Measurements from ENCODE around the gene RACK1.

The RACK1 gene

GRCh38 chr5:181195249-181195761, 48.4 kb downstream of the RACK1 start:
- DNase-seq (ENCODE audit: low spot score) = no peak

- no peak for DNase-seq (ENCODE audit: low spot score)
Observed at GRCh38 chr5:181194489-181195248, 49.0 kb downstream of the RACK1 start.

- DNase-seq (ENCODE audit: low spot score) = no peak
Observed at GRCh38 chr5:181193656-181194055, 50.0 kb downstream of the RACK1 start.

GRCh38 chr5:181192337-181193046, 51.2 kb downstream of the RACK1 start:
- DNase-seq (ENCODE audit: low spot score) = peak; percentile 41

DNA sequence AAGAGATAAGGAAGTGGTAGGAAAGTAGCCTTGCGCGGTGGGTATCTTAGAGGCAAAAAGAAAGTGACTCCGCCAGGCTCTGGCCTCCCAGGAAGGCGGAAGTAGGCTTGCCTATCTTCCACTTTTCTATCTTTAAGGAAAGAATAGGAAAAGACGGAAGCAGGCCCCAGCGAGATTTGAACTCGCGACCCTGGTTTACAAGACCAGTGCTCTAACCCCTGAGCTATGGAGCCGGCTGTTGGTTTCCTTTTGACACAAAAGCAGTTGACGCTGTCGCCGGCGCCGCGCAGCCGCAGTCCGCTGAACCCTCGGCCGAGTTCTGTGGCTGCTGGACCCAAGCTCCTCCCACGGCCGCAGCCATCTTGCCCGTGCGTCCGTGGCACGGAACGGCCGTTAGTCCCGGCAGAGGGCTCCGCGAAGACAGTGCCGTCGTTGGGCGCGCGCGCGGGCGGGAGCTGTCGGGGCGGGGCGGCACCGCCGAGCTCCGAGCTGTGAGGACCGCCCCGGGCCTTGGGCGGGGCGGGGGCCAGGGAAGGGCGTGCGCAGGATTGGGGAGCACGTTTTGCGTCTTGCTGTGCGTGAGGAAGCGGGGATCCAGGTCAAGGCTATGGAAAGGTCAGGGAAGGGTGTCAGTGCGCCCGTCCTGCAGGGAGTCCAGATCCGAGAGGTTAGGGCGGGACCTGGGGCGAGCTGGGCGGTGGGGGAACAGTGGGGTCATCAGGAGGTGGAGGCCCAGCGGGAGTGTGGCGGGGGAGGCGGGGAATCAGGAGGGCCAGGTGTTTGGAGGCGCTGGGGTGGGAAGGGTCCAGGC, 52.0 kb downstream of the RACK1 start:
- DNase-seq (ENCODE audit: low spot score) = peak; percentile 92

- DNase-seq (ENCODE audit: low spot score) = peak; percentile 63
Observed at GRCh38 chr5:181190711-181191525, 52.8 kb downstream of the RACK1 start.

DNA sequence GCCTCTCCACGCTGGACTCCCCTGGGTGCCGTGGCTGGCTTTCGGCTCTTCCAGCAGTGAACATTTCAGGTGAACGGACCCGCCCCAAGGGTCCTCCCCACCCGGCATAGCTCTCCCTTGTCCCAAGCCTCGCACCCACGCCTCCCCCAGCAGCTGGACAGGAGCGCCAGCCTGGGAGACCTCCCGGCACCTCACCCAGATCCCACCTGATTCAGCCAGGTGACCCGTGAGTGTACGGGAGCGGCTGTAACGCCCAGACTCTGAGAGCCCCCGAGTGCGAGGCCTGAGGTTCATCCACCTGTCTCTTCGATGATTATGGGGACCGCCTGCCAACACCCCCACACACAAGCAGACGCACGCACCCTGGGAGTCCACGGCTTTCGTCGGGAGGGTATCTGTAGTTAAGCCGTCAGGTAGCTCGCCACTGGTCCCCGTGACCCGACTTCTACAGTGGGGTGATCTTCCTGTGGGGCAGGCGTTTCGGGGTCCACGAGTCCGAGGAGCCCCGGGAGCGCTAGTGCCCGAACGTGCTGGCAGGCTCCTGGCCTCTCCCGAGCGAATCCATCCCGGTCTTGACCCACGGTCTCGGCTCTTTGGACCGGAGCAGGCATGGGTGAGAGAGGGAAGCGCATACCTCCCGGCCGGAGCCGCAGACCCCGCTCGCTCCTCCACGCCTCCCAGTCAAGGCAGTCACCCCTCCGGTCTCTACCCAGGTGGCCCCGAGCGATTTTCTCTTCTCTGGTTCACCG, 53.6 kb downstream of the RACK1 start:
- DNase-seq (ENCODE audit: low spot score) = peak; percentile 34

DNA sequence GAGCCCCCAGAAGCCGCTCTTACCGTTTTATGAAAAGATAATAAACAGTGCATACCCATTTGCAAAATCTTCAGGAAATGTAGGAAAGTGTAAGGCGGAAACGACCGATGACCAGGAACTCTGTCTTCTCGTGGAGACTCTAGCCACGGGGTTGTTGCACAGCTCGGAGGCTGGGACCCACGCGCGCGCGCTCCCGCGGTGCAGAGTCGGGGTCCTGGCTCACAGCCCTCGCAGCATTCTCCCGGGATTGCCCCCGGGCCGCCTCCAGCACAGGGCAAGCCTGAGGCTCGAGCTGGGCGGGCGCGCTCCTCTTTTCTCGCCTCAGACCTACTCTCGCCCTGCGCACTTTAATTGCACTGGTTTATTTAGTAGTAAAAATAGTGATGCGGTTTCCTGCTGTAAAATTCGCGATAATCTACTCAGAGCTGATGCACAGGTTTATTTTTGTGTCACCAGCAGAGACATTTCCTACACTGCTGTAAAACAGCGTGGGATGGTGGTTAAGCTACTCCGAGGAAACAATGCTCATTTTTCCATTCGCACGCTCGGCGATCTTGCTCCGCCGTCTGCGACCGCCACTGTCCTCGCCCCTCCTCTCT, 54.2 kb downstream of the RACK1 start:
- peak; percentile 88 for DNase-seq (ENCODE audit: low spot score)

DNA sequence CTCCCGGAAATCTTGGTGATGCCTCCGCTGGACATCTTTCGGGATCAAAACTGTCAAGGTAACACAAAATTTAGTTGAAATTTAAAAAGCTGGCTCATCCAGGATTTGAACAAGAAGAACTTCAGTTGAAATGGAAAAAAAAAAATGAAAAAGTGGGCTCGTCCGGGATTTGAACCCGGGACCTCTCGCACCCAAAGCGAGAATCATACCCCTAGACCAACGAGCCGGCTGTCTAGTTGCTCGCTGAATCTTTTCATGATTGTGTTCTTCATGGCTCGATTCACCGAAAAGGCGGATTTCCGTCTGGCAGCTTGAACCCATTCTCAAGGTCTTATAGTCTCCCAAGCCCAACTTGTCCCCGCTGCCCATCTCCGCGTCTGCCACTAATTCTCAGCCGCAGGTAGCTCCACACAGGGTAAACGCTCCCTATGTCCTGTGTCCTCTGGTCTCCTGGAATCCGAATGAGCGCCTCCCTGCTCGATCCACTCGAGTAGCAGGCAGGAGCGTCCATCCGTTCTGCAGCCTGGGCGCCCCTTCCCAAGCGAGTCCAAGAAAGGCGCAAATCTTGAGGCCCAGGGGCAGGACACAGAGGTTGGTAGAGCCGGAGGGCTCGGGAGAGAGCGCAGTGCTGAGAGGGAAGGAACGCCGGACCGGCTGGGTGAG, 54.9 kb downstream of the RACK1 start:
- DNase-seq (ENCODE audit: low spot score) = peak; percentile 87

DNA sequence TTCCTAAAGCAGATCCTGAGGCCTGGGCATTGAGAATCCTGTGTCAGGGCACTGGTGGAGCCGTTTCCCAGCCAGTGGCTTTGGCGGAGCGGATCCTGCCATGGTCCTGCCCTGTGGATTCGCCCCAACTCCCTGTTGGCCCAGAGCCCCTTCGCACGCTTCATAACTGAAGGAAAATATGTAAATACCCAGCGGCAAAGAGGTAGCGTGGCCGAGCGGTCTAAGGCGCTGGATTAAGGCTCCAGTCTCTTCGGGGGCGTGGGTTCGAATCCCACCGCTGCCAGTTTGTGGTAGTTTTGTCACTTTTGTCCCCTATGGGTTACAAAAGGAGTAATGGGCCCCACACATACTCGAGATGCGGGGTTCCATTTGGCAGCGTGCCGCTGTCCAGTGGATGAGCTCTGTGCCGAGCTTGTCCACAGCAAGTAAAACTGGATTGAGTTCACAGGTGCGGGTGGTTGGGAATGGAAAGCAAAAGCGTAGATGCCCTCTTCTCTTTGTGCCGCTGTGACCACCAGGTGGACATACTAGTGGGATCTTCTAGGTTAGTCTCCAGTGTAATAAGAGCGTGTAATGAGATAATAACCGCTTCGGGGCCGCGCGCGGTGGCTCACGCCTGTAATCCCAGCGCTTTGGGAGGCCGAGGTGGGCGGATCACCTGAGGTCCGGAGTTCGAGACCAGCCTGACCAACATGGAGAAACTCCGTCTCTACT, 56.0 kb downstream of the RACK1 start:
- DNase-seq (ENCODE audit: low spot score) = peak; percentile 91

GRCh38 chr5:181186986-181187499, 56.7 kb downstream of the RACK1 start:
- peak; percentile 61 for DNase-seq (ENCODE audit: low spot score)
